Panc1 (cell line): ENCODE measurements around the gene TOMM22. TPM values are rescaled to one million over a fixed set of nuclear protein-coding genes. Genes with fewer than 3 reads are reported as not detected.

ENCODE experiments used
- ATAC-seq: fragments of 200-7000 bp; cut with Tn5 transposase; 2 replicates; pipeline ENCODE4 v1.9.1; 2020; ENCODE audit warnings: mild to moderate bottlenecking, moderate library complexity
- BruUV-seq: library from RNA; stranded (reverse); fragments of 400-500 nt; replicated peaks from 2 replicates; lab custom pipeline; 2021; lab: Mats Ljungman, UMichigan
- CTCF ChIA-PET: fragments of 300-600 bp; sonication (Branson Sonifier 250); formaldehyde crosslinking; loops from one replicate; lab custom pipeline; 2022; ENCODE audit warnings: antibody characterized with exemption; lab: Charles Lee
- POLR2A ChIA-PET: fragments of 300-600 bp; sonication (Branson Sonifier 250); formaldehyde crosslinking; loops from one replicate; lab custom pipeline; 2022; ENCODE audit warnings: antibody characterized with exemption; lab: Charles Lee
- DNase-seq: peaks from one replicate; pipeline ENCODE4 v3.0.0-alpha.2; 2010; ENCODE audit warnings: low read depth, low spot score
- H3K27ac ChIP-seq: 2 replicates; pipeline ENCODE4 v1.5.1; 2011; ENCODE audit warnings: mild to moderate bottlenecking, low read length, inconsistent platforms
- H3K27me3 ChIP-seq: fragments of 200-500 bp; sonication (Bioruptor generic); 2 replicates; pipeline ENCODE4 v1.6.0; 2014; ENCODE audit warnings: low read length, inconsistent platforms; ENCODE audit not compliant: control insufficient read depth, insufficient read depth
- H3K36me3 ChIP-seq: fragments of 200-500 bp; sonication (Bioruptor generic); 2 replicates; pipeline ENCODE4 v1.5.1; 2014; ENCODE audit warnings: inconsistent platforms, mild to moderate bottlenecking, low read length, moderate library complexity; ENCODE audit not compliant: control insufficient read depth, insufficient read depth
- H3K4me1 ChIP-seq: 2 replicates; pipeline ENCODE4 v1.5.1; 2011; ENCODE audit warnings: inconsistent platforms, mild to moderate bottlenecking, low read length, moderate library complexity; ENCODE audit not compliant: control insufficient read depth, insufficient read depth
- H3K4me3 ChIP-seq, 2 experiments: 2 replicates each; pipeline ENCODE4 v1.5.1; 2011 to 2012; ENCODE audit warnings: low read depth in 2 of 2, low read length in 2 of 2, mild to moderate bottlenecking in 2 of 2, inconsistent platforms in 1 of 2, moderate library complexity in 1 of 2
- H3K9me3 ChIP-seq: fragments of 200-500 bp; sonication (Bioruptor generic); 2 replicates; pipeline ENCODE4 v1.5.1; 2014; ENCODE audit warnings: low read depth, mild to moderate bottlenecking, inconsistent platforms, low read length, moderate library complexity; ENCODE audit not compliant: control insufficient read depth, insufficient read depth
- POLR2AphosphoS5 ChIP-seq: IDR thresholded peaks from 2 replicates; pipeline ENCODE4 v1.6.1; 2012; ENCODE audit warnings: mild to moderate bottlenecking, low read depth, low read length, moderate library complexity
- SIN3A ChIP-seq: IDR thresholded peaks from 2 replicates; pipeline ENCODE4 v1.6.1; 2012; ENCODE audit warnings: low read depth, mild to moderate bottlenecking, low read length, moderate library complexity, borderline replicate concordance; ENCODE audit not compliant: insufficient read depth
- TCF7L2 ChIP-seq: IDR thresholded peaks from 2 replicates; pipeline ENCODE4 v1.6.1; 2011; ENCODE audit warnings: mild to moderate bottlenecking, low read depth, low read length, inconsistent platforms
- in situ Hi-C: cut with HindIII; loops from 2 replicates; pipeline ENCODE4 v1.10.0; 2016; ENCODE audit warnings: low sequenced_read_pairs, low pct_unique_long_range_greater_than_20kb
- intact Hi-C: fragments of 100-400 bp; cut with micrococcal nuclease; formaldehyde crosslinking; loops from one replicate; pipeline ENCODE4 v1.10.0; 2022; ENCODE audit not compliant: unreplicated experiment
- total RNA-seq: library from RNA; stranded (reverse); gene quantifications from one replicate; pipeline ENCODE4 v1.2.1, GENCODE V29; 2021; ENCODE audit not compliant: unreplicated experiment
- TF ChIP-seq, protein P1 (sequence below): fragments of 450-650 bp; IDR thresholded peaks from 2 replicates; pipeline ENCODE4 v1.5.1; 2017; ENCODE audit warnings: mild to moderate bottlenecking
- TF ChIP-seq, protein P2 (sequence below), 2 experiments: IDR thresholded peaks; 2 replicates each; pipeline ENCODE4 v1.6.1; 2011 to 2012; ENCODE audit warnings: low read depth in 2 of 2, control low read depth in 1 of 2, low read length in 1 of 2, mild to moderate bottlenecking in 1 of 2, moderate library complexity in 1 of 2; ENCODE audit not compliant: insufficient read depth in 1 of 2

Gene TOMM22
- total RNA-seq, 1 experiment from 2014 or later: 111 TPM

DNA sequence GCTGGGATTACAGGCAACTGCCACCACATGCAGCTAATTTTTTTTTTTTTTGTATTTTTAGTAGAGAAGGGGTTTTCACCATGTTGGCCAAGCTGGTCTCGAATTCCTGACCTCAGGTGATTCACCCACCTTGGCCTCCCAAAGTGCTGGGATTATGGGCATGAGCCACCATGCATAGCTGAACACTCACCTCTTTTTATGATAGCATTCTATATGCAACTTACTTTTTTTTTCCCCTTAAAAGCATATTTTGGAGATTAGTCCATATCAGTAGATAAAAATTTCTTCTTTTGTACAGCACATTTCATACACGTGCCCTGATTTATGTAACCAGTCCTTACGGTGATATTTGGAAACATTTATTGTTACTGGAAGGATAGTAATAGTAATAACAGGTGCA is 38.6 kb downstream of the TOMM22 start:
- in situ Hi-C loops: no loop called here
- Histone ChIP-seq H3K36me3 (peaks cover 7% of the 10 kb centered on the region; the same call in 1 of the 2 replicates), H3K4me1 (peaks cover 4% of the 10 kb centered on the region), H3K27ac (no peak overlapping the region), H3K4me3 (no peak overlapping the region), H3K9me3 (no peaks in the 10 kb centered on the region), H3K27me3 (no peaks in the 10 kb centered on the region)
- ChIA-PET CTCF (interaction anchor here (0.6 kb wide), 1 partner anchor 154 kb away, joined by 3 read pairs; no protein-coding TSS in a partner anchor), POLR2A (interaction anchor here (0.7 kb wide), 1 partner anchor 20 kb away, joined by 6 read pairs; no protein-coding TSS in a partner anchor)
- DNase-seq (no peak), ATAC-seq (no peak)
- TF ChIP-seq, protein P1, sequence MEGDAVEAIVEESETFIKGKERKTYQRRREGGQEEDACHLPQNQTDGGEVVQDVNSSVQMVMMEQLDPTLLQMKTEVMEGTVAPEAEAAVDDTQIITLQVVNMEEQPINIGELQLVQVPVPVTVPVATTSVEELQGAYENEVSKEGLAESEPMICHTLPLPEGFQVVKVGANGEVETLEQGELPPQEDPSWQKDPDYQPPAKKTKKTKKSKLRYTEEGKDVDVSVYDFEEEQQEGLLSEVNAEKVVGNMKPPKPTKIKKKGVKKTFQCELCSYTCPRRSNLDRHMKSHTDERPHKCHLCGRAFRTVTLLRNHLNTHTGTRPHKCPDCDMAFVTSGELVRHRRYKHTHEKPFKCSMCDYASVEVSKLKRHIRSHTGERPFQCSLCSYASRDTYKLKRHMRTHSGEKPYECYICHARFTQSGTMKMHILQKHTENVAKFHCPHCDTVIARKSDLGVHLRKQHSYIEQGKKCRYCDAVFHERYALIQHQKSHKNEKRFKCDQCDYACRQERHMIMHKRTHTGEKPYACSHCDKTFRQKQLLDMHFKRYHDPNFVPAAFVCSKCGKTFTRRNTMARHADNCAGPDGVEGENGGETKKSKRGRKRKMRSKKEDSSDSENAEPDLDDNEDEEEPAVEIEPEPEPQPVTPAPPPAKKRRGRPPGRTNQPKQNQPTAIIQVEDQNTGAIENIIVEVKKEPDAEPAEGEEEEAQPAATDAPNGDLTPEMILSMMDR: no peak
- TF ChIP-seq SIN3A (no peak), TCF7L2 (no peak), POLR2AphosphoS5 (no peak)
- intact Hi-C loops: no loop called here
- no TSS peak for BruUV-seq

DNA sequence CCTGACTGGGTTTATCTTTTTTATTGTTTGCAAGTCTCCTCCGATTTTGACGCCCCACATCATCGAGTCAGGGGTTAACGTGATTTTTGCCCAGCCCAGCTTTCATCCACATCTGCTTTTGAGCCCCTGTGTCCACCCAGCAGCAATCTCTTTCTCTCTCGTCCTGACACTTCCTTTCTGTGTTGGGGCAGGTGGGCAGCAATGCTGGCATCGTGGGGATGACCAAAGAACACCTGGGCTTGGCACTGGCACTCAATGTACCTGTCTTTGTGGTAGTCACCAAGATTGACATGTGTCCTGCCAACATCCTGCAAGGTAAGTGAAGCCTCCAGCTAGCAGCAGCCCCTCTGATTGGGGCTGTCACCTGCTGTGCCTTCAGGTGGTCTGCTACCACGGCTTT is 39.8 kb downstream of the TOMM22 start:
- Histone ChIP-seq H3K27me3 (no peaks in the 10 kb centered on the region), H3K36me3 (peaks cover 7% of the 10 kb centered on the region; the same call in 1 of the 2 replicates), H3K4me3 (no peak overlapping the region), H3K9me3 (no peaks in the 10 kb centered on the region), H3K4me1 (peaks cover 4% of the 10 kb centered on the region), H3K27ac (no peak overlapping the region)
- no peak for ATAC-seq
- BruUV-seq: no TSS peak
- CTCF ChIA-PET: no interaction called here
- no peak for DNase-seq
- POLR2A ChIA-PET: no interaction called here
- TF ChIP-seq SIN3A (no peak), POLR2AphosphoS5 (no peak), TCF7L2 (no peak)
- TF ChIP-seq, protein P1: no peak
- TF ChIP-seq, protein P2, sequence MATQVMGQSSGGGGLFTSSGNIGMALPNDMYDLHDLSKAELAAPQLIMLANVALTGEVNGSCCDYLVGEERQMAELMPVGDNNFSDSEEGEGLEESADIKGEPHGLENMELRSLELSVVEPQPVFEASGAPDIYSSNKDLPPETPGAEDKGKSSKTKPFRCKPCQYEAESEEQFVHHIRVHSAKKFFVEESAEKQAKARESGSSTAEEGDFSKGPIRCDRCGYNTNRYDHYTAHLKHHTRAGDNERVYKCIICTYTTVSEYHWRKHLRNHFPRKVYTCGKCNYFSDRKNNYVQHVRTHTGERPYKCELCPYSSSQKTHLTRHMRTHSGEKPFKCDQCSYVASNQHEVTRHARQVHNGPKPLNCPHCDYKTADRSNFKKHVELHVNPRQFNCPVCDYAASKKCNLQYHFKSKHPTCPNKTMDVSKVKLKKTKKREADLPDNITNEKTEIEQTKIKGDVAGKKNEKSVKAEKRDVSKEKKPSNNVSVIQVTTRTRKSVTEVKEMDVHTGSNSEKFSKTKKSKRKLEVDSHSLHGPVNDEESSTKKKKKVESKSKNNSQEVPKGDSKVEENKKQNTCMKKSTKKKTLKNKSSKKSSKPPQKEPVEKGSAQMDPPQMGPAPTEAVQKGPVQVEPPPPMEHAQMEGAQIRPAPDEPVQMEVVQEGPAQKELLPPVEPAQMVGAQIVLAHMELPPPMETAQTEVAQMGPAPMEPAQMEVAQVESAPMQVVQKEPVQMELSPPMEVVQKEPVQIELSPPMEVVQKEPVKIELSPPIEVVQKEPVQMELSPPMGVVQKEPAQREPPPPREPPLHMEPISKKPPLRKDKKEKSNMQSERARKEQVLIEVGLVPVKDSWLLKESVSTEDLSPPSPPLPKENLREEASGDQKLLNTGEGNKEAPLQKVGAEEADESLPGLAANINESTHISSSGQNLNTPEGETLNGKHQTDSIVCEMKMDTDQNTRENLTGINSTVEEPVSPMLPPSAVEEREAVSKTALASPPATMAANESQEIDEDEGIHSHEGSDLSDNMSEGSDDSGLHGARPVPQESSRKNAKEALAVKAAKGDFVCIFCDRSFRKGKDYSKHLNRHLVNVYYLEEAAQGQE (IDR thresholded peaks at IDR 0.05; ENCODE audit: insufficient read depth in 1 of 2, low read depth in 2 of 2, low read length in 1 of 2): no peak
- intact Hi-C loops: no loop called here
- in situ Hi-C loops: no loop called here
